GM19397 (cell line): ENCODE measurements around the gene KLHL8.

Source experiments
- ATAC-seq: cut with Tn5 transposase; IDR thresholded peaks from one replicate; pipeline ENCODE4 v1.9.1; 2021; ENCODE audit warnings: mild to moderate bottlenecking, moderate library complexity; ENCODE audit not compliant: unreplicated experiment

The KLHL8 gene

DNA sequence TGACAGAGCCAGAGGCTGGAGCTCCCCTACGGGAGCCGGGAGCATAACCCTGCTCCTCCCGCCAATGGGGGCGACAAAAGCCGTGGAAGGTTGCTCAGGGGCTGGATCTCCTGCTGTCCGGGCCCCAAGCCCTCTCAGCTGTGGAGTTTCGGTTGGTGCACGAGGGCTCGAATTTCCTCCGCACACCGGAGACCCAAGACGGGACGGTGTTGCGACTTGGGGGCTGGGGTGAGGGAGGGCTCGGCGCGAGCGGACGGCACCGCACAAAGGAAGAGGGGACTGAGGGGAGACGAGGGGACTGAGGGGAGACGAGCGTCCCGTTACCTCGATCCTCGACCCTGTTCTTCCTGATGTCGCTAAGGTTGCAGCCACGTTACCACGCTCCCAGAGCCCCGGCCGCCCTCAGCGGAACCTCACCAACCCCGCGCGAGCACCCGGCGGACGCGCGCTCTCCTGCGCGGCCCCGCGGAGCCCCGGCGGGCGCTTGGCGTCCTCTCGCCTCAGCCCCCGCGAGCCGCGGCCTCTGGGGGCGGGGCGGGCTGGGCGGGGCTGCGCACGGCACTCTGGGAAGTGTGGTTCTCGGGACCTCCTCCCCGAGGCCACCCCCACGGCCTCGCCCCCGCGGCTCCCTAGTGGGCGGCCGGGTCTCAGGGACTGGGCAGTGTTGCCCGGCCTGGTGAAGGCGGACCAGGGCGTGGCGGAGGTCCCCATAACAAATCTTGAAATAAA lies at the start of gene KLHL8:
TSS of gene KLHL8 (minus strand) at position 525 of the 729 bp plus-strand sequence. CDS start 25,079 bp downstream, outside the sequence.
- ATAC-seq: peak; percentile 88

GRCh38 chr4:87270144-87270543 lies 49.7 kb upstream of the KLHL8 start:
- ATAC-seq: no peak

- no peak for ATAC-seq
Observed at GRCh38 chr4:87268411-87268810, 48.0 kb upstream of the KLHL8 start.

DNA sequence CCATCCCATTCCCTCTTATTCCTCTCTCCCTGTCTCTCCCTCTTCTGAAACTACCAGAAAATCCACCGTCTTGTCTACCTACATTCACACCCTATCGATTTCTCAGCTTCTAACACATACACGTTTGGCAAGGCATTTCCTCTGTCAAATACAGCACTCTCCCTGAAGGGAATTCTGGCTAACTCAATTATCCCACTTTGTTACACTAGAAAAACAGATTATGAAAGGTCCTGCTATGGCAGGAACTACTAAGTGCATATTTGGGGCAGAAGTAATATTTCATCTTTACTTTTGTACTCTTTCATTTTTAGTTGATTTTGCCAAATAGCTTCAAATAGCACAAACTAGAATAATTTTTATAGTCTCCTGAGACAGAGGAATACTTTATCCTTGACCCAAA lies 46.6 kb upstream of the KLHL8 start:
- ATAC-seq: no peak

- ATAC-seq: no peak
Observed at GRCh38 chr4:87262886-87263285, 42.5 kb upstream of the KLHL8 start.

DNA sequence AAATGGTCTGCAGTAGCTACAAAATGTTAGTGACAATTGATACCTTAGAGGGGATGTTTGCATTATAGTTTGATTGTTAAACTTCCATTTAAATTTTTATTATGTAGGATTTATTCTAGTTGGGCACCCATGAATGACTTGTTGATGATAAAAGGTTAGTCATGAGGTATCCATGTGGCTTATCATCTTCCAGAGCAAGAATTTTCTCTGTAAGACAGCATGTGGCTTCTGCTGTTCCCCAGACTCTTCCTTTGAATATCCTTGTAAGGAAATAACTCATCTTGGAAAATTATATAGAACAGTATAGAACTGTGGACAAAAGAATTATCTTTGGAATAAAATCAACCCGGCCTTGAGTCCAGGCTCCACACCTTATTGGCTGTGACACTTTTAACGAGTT lies 40.1 kb upstream of the KLHL8 start:
- ATAC-seq: no peak

DNA sequence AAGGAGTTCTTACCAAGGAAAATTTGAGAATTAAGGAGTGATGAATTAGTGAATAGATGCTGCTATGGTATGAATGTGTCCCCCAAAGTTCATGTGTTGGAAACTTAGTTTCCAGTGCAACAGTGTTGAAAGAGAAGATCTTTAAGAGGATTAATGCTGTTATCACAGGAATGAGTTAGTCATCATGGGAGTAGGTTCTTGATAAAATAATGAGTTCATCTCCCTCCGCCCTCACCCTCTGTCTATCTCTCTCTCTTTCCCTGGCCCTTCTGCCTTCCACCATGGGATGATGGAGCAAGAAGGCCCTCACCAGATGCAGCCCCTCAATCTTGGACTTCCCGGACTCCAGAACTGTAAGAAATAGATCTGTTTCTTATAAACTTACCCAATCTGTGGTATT lies 38.3 kb upstream of the KLHL8 start:
- no peak for ATAC-seq

DNA sequence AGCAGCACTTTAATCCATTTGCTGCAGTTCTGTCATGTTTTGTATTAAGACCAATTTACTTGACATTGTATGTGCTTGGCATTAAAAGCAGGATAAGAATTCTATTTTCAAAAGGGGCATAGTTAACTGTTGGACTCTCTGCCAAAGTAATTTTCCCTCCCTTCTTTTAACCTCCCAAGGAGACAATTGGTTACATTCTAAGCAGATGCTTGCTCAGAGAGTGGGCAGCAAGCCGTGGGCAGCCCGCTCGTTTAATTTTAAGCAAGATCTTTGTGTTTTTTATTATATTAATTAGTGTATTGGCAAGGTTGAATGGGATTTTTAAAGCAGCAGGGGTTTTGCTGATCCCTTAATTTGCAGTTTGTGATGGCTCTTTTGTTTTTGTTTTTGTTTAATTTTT lies 37.1 kb upstream of the KLHL8 start:
- ATAC-seq: no peak

DNA sequence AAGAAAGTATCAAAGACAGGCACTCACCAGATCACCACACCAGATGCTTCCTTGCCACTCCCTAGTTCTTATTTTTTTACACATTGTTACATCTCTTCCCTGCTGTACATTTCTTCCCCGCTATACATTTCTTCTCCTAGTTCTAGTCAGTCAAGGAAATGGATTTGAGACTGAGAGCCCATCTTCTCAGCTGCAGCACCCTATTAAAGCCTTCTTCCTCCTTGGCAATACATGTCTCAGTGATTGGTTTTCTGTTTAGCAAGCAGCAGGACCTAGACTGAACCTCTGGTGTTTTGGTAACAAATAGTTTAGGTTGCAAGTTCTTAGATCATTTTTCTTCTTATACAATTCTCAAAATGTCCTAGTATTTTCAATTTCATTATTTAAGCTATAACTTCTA lies 35.3 kb upstream of the KLHL8 start:
- no peak for ATAC-seq

DNA sequence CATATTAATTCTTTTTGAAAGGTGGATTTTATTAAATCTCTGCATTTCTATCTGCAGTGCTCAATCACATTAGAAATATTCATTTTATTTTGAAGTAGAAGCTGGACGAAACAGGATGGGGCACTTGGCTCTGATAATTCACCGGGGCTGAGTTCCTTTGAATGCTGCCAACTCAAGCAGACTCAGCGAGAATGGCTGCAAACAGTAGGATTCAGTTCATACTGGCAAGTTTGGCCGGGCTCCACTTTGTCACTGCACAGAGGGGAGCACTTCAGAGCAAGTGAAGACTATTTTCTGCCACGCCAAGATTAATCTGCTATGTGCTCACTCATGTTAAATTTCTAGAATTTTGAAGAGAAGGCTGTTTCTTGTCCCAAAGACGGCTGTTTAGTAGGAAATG lies 30.7 kb upstream of the KLHL8 start:
- no peak for ATAC-seq

- ATAC-seq: no peak
Observed at GRCh38 chr4:87250294-87250693, 29.9 kb upstream of the KLHL8 start.

GRCh38 chr4:87249332-87250019 lies 29.1 kb upstream of the KLHL8 start:
- ATAC-seq: no peak

DNA sequence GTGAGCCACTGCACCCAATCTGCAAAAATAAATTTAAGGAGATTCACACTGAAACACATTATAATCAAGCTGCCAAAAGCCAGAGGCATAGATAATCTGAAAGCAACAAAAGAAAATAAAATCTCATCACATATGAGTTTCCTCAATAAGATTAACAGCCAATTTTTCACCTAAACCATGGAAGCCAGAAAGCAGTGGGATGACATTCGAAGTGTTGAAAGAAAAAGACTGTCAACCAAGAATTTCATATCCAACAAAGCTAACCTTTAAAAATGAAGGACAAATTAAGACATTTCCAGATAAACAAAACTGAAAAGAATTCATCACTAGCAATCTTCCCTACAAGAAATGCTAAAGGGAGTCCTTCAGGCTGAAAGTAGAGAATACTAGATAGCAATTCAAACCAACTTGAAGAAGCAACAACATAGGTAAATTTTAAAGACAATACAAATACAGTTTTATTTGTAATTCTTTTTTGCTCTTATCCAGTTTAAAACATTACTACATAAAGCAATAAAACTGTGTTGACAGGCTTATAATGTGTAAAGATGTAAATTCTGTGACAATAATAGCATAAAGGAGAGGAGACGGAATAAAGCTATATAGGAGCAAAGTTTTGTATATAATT lies 23.1 kb upstream of the KLHL8 start:
- ATAC-seq: no peak

DNA sequence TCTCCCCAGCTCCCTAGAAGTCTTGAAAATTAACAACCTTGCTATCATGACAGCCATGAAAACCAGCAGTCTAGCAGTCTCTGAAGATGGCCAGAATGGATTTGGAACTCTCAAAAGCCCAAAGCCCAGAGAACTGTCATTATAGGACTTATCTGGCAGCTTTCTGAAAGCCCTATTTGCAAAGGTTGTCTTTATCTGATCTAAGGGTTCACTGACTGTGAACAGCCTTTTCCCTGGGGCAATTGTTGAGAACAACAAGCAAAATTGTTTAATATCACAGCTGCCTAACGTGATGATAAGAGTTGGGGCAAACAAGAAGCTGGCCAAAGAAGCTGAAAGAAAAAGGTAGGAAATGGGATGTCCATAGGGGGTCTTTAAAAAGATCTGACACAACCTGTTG lies 20.9 kb upstream of the KLHL8 start:
- ATAC-seq: no peak

DNA sequence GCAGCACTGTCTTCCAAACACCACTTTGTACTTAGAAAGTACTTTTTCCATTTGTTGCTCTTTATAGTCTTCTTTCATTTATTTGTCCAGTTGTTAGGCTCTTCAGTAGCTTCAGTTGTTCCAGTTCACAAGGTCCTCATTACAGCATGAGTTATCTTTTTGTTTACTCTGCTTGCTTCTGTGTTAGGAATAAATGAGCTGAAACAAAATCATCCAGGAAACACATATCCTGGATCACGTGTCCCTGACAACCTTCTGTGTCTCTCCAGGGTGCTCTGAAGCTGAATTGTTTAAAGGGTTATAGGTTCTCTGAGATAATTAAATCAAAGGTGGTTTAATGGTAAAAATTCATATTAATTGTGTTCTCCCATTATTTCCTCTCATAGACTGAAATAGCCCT lies 19.9 kb upstream of the KLHL8 start:
- ATAC-seq: no peak

DNA sequence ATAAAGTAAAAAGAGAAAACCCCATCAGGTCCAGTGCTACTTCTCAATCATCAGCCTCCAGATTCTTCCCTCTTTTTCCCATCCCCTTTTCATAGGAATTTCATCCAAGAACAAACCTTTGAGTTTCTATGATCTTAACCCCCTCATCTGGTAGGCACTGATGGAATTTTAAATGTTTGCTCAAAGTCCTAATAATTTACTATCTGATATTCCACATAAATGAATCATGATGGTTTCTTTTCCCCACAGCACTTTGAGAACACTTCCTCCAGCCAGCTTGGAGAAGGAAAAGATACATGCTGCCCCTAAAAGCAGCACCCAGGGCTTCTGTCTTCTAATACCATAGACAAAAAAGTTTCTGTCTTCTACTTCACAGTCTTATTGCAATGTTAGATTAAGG lies 19.4 kb upstream of the KLHL8 start:
- no peak for ATAC-seq

- no peak for ATAC-seq
Observed at GRCh38 chr4:87239194-87239593, 18.8 kb upstream of the KLHL8 start.

- ATAC-seq: no peak
Observed at GRCh38 chr4:87236861-87237260, 16.4 kb upstream of the KLHL8 start.

DNA sequence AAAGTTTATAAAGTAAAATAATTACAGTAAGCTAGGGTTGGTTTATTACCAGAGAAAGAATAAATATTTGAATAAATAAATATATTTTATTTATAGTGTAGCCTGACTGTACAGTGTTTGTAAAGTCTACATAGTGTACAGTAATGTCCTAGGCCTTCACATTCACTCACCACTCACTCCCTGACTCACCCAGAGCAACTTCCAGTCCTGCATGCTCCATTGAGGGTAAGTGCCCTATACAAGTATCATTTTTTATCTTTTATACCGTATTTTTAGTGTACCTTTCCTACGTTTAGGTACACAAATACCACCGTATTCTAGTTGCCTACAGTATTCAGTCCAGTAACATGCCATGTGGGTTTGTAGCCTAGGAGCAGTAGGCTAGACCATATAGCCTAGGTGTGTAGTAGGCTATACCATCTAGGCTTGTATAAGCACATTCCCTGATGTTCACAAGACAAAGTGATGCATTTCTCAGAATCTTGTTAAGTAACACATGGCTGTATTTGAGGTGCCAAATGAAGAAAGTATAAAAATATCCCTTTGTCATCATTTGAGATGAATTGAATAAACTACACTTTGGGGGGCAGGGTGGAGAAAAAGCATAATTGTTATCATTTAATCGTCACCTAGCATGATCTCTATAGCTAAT lies 14.7 kb upstream of the KLHL8 start:
- no peak for ATAC-seq

DNA sequence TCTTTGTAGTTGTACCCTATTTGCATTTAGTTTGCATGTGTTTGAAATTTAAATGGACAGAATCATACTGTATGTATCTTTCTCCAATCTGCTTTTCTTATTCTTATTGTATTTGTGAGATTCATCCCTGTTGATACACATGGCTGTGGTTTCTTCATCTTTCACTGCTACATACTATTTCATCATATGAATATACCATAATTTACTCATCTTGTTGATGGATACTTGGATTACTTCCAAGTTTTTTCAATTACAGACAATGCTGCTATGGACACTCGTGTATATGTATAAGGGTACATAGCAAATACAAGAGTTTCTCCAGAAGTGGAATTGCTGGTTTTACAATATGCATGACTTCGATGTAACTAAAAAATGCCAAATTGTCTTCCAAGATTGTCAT lies 11.8 kb upstream of the KLHL8 start:
- ATAC-seq: no peak

DNA sequence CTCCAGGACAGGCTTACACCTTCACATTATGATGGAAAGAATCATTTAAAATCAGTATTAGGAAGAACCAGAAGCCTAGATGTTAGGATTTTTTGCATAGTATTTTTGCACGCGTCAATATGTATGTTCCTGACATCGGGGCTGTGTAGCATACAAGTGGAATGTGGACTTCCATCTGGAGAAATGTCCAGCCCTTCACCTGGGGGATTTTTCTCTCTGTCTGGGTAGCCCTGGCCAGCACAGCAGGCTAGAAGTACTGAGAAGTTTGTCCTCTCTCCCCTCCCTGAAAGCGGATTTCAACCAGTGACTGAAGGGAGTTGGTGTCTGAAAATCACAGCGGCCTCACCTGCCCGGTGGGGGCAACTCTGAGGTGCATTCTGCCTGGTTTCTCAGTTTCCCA lies 10.4 kb upstream of the KLHL8 start:
- no peak for ATAC-seq

- no peak for ATAC-seq
Observed at GRCh38 chr4:87229979-87230378, 9.6 kb upstream of the KLHL8 start.
